Fibroblast of pulmonary artery (primary cell): ENCODE measurements around the gene DCLRE1B.

Experiments
- DNase-seq: peaks from one replicate; pipeline ENCODE4 v3.0.0-alpha.2; 2010; ENCODE audit warnings: low read depth
- H3K4me3 ChIP-seq: replicated peaks from 2 replicates; pipeline ENCODE4 v1.5.1; 2011; ENCODE audit warnings: low read depth, mild to moderate bottlenecking, control low read depth, low read length, moderate library complexity
- CTCF ChIP-seq: IDR thresholded peaks from 2 replicates; pipeline ENCODE4 v1.5.1; 2011; ENCODE audit warnings: mild to moderate bottlenecking, control low read depth, low read length, inconsistent platforms; ENCODE audit errors: missing control alignments

DCLRE1B gene

GRCh38 chr1:113859478-113860175 is 45.5 kb upstream of the DCLRE1B start:
- no peak for DNase-seq
- no peak for TF ChIP-seq CTCF
- no peak overlapping the region for H3K4me3 ChIP-seq

- DNase-seq: peak; percentile 87
- H3K4me3 ChIP-seq: peak overlapping the region; percentile 21
- no peak for TF ChIP-seq CTCF
Measured at GRCh38 chr1:113860891-113861290, 44.2 kb upstream of the DCLRE1B start.

- H3K4me3 ChIP-seq: no peak overlapping the region
- DNase-seq: no peak
- TF ChIP-seq CTCF: no peak
Measured at GRCh38 chr1:113861641-113862040, 43.5 kb upstream of the DCLRE1B start.

- DNase-seq: peak; percentile 26
- no peak overlapping the region for H3K4me3 ChIP-seq
- no peak for TF ChIP-seq CTCF
Measured at GRCh38 chr1:113868387-113869083, 36.6 kb upstream of the DCLRE1B start.

GRCh38 chr1:113870778-113871177 is 34.3 kb upstream of the DCLRE1B start:
- H3K4me3 ChIP-seq: no peak overlapping the region
- DNase-seq: no peak
- TF ChIP-seq CTCF: no peak

GRCh38 chr1:113871597-113872113 is 33.5 kb upstream of the DCLRE1B start, which contains the start of gene PTPN22:
PTPN22 (minus strand) TSS chr1:113871712.
- no peak for TF ChIP-seq CTCF
- peak within 1 kb of the TSS; percentile 4 for H3K4me3 ChIP-seq
- peak; percentile 71 for DNase-seq
